Transverse colon (tissue), 3 donors: ENCODE results near the gene RACK1.

ENCODE experiments used
- POLR2A ChIP-seq: fragments of 450-650 bp; IDR thresholded peaks from one replicate; pipeline ENCODE4 v1.6.1; 2016; ENCODE audit warnings: antibody characterized with exemption, mild to moderate bottlenecking, moderate library complexity
- TF ChIP-seq, protein P1 (sequence below), 5 experiments: fragments of 200-600 bp in 3 of 5; fragments of 450-650 bp in 2 of 5; sonication (generic) in 3 of 5; IDR thresholded peaks; 1 replicate in 2 of 5; 2 replicates in 3 of 5; pipeline ENCODE4 v1.5.1; 2016 to 2017; ENCODE audit warnings: antibody characterized with exemption in 5 of 5, inconsistent platforms in 3 of 5, mild to moderate bottlenecking in 2 of 5, moderate library complexity in 1 of 5

DNA sequence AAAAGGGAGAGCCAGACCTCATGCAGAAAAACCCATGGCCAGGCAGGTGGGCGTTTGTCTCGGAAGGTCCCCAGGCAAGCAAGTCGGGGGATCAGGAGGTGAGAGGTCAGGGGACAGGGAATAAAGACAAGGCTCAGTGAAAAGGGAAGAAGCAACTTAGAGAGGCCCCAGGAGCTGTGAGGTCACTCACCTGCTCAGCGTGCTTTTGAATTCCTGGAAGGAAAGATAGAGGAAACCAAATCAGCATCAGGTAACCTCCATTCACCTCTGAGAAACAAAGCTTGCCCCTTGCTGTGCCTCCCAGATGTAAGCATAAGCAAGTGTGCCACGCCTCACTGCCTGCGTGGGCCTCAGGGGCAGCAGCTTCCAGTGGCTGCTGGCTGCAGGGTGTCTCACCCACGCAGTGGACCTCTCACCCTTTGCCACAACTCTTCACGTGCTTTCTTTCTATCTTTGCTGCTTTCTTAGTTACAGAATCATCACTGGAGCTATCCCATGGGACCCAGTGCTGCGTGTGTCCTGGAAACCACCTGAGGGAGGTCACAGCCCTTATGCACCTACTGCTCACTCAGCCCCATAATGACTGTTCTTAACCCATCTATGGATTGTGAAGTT is 44.7 kb downstream of the RACK1 start:
- TF ChIP-seq POLR2A: no peak
- TF ChIP-seq, protein P1, sequence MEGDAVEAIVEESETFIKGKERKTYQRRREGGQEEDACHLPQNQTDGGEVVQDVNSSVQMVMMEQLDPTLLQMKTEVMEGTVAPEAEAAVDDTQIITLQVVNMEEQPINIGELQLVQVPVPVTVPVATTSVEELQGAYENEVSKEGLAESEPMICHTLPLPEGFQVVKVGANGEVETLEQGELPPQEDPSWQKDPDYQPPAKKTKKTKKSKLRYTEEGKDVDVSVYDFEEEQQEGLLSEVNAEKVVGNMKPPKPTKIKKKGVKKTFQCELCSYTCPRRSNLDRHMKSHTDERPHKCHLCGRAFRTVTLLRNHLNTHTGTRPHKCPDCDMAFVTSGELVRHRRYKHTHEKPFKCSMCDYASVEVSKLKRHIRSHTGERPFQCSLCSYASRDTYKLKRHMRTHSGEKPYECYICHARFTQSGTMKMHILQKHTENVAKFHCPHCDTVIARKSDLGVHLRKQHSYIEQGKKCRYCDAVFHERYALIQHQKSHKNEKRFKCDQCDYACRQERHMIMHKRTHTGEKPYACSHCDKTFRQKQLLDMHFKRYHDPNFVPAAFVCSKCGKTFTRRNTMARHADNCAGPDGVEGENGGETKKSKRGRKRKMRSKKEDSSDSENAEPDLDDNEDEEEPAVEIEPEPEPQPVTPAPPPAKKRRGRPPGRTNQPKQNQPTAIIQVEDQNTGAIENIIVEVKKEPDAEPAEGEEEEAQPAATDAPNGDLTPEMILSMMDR (IDR thresholded peaks at IDR 0.05): no peak
